ENCODE data around the gene ZCCHC10. TPM values are rescaled to one million over a fixed set of nuclear protein-coding genes. Genes with fewer than 3 reads are reported as not detected.
A peak's percentile ranks its signal among the peaks of the same experiment; 100 is the strongest.

ZCCHC10 gene
- total RNA-seq, result 1 to 10 TPM; 5.1 to 8.5 TPM
- polyA plus RNA-seq, result 10 to 100 TPM; 11.1 to 24.2 TPM

- Histone ChIP-seq H3K9me3 (ENCODE audit: control insufficient read depth in 4 of 4, low read length in 3 of 4) (no peaks in the 10 kb centered on the region), H3K4me3 (ENCODE audit: low read depth in 1 of 3, low read length in 3 of 3) (peak within 1 kb of the TSS; percentile 86 to 99 (median 98)), H3K4me1 (ENCODE audit: control insufficient read depth in 4 of 4, insufficient read depth in 4 of 4, low read length in 3 of 4) (peaks cover 4 to 13% (median 11%) of the 10 kb centered on the region in 4 donors), H3K36me3 (ENCODE audit: control insufficient read depth in 4 of 4, insufficient read depth in 3 of 4, low read depth in 1 of 4, low read length in 3 of 4) (peaks cover 0 to 2% (median 0%) of the 10 kb centered on the region in 4 donors), H3K9ac (ENCODE audit: low read depth in 1 of 2, low read length in 2 of 2) (peak within 1 kb of the TSS; percentile 95 to 96), H3K27ac (ENCODE audit: low read depth in 1 of 2, low read length in 2 of 2) (peak within 1 kb of the TSS; percentile 96 to 97), H3K27me3 (ENCODE audit: control insufficient read depth in 4 of 4, insufficient read depth in 4 of 4, low read length in 3 of 4) (no peaks in the 10 kb centered on the region)
- peak; percentile 32 for TF ChIP-seq ZBTB33 (IDR thresholded peaks at IDR 0.05)
- TF ChIP-seq RAD21 (IDR thresholded peaks at IDR 0.05), result peak; percentile 28 to 39
- TF ChIP-seq NR2F2 (IDR thresholded peaks at IDR 0.05), result peak; percentile 31
- TF ChIP-seq HNF4G (IDR thresholded peaks at IDR 0.05), result no peak
- TF ChIP-seq FOXA1 (IDR thresholded peaks at IDR 0.05), result no peak
- no peak for TF ChIP-seq SP1 (IDR thresholded peaks at IDR 0.05)
- TF ChIP-seq EGR1 (IDR thresholded peaks at IDR 0.05; ENCODE audit: low read depth in 2 of 2), result no peak
- peak; percentile 27 to 35 for TF ChIP-seq HNF4A (conservative IDR thresholded peaks at IDR 0.05)
- peak in 1 of 2 donors; percentile 14 for TF ChIP-seq GABPA (IDR thresholded peaks at IDR 0.05 in 1 of 2, conservative IDR thresholded peaks at IDR 0.05 in 1 of 2)
- TF ChIP-seq REST (IDR thresholded peaks at IDR 0.05), result peak; percentile 30
- TF ChIP-seq ATF3 (IDR thresholded peaks at IDR 0.05), result no peak
- TF ChIP-seq FOXA2 (IDR thresholded peaks at IDR 0.05), result no peak
- peak; percentile 53 for TF ChIP-seq TAF1 (conservative IDR thresholded peaks at IDR 0.05)
- no peak for TF ChIP-seq JUND (IDR thresholded peaks at IDR 0.05)
- TF ChIP-seq CTCF (IDR thresholded peaks at IDR 0.05; ENCODE audit: low read depth, low read length, missing input control), result no peak
- peak; percentile 97 for TF ChIP-seq YY1 (IDR thresholded peaks at IDR 0.05)
- peak; percentile 47 for TF ChIP-seq RXRA (IDR thresholded peaks at IDR 0.05)
- peak; percentile 26 for TF ChIP-seq MAX (IDR thresholded peaks at IDR 0.05)
- WGBS, result under 1% methylated on average over 53 of the region's 53 CpGs
- peak; percentile 91 for DNase-seq (ENCODE audit: low spot score)
Measured at GRCh38 chr5:133025804-133026663, at the start of gene ZCCHC10. Gene ZCCHC10 (minus strand): TSS chr5:133026549. CDS start chr5:133026537, 12 bp downstream.

Measured in liver (tissue), 9 donors.